ENCODE measurements around the gene TAP1.

Gene TAP1

DNA sequence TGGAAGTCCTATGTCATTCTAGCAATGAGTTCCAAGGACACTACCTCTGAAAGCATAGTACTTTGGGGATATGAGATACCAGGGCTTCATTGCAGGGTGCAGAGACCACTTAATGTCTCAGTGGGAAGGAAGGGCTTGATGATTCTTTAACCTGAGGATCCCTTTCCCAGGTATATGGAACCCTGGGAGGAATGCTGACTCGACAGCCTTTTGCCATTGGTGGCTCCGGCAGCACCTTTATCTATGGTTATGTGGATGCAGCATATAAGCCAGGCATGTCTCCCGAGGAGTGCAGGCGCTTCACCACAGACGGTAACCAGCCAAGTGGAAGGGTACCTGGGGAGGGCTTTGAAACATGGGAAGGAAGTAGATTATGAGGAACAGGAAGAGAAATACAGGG, 4.7 kb upstream of the TAP1 start:
- no peak for DNase-seq

DNA sequence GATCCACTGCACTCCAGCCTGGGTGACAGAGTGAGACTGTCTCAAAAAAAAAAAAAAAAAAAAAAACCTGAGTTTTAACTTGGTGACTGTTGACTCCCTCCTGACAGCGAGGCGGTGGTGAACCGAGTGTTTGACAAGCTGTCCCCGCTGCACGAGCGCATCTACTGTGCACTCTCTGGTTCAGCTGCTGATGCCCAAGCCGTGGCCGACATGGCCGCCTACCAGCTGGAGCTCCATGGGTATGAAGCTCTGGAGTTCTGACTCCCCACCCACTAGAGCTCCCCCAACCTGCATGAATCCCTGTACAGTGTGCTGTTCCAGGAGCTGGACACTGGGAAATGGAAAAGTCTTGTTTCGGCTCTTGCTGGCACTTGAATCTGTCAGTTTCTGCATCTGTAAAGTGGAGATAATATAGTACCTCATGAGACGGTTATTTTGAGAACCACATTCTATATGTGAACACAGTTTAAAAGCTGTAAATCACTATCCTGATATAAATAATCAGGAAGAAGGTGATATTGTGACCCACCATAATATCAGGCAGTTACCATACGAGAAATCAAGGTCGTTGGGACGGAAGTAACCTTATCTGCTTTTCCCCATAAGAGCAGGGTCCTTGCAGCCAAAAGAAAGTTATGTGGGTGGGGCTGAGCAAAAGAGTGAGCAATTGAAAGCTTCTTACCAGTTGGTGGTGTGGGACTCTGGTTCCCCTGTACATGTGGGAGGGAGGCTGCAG, 3.8 kb upstream of the TAP1 start:
- DNase-seq, result no peak

DNA sequence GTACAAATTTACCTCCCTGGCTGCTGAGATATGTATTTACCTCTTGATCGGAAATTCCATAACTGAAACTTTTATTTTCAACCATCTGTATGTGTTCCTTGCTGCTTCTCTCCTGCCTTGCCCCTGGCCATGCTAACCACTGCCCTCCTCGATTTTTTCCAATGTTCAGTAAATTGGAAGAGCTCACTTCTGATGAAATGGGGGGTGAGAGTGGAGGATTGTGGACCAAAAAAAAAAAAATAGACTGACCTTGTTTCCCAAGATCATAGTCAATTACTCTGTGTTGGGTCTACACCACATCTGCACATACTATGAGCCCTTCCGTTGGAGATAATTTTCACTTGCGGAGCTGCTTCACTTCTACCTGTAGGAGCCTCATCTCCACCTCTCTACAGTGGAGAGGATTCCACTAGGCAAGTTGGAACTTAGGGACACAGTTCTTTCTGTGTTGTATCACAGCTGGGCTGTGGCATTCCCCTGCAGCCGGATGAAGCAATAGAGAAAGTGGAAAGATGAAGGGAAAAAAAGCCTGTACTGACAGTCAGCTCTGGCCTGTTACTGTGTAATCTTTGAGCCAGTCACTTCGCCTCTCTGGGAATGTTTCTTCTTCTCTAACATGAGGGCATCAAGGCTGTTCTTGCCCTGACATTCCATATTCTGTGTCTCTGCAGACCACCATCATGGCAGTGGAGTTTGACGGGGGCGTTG, 2.1 kb upstream of the TAP1 start:
- no peak for DNase-seq

DNA sequence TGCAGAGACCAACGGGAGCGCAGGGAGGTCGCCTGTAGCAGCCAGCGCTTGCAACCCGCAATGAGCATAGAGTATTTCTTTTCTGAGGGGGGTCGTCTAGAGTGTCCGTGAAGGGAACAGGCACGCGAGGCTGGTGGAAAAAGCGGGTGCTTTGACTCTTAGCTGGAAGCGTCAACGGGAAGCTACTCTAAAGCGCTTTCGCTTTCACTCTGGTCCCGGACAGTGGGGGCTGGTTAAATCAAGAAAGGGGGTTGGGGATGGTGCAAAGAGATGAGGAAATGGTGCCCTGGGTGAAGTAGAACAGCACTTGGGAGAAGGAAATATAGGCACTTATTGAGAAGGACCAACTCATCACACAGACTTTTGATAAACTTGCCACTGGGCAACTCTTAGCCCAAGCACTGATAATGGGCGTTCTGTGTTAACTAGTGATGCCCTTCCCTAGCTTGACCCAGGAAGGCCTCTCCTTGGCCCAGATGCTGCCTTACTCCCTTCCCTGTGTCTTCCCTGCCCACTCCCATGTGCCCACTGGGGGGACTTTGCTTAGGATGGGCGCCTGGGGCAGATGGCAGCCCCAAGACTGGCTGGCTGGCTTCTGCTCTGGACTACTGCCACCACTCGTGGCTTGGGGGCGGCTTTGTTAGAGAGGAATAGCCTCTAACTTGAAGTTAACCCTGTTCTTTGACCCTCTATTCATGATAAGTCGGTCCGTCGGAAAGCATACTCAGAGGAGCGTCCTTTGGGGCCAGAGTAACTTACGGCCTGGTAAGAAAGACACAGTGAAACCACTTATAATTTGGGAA, 1.1 kb upstream of the TAP1 start:
- peak; percentile 42 for DNase-seq

DNA sequence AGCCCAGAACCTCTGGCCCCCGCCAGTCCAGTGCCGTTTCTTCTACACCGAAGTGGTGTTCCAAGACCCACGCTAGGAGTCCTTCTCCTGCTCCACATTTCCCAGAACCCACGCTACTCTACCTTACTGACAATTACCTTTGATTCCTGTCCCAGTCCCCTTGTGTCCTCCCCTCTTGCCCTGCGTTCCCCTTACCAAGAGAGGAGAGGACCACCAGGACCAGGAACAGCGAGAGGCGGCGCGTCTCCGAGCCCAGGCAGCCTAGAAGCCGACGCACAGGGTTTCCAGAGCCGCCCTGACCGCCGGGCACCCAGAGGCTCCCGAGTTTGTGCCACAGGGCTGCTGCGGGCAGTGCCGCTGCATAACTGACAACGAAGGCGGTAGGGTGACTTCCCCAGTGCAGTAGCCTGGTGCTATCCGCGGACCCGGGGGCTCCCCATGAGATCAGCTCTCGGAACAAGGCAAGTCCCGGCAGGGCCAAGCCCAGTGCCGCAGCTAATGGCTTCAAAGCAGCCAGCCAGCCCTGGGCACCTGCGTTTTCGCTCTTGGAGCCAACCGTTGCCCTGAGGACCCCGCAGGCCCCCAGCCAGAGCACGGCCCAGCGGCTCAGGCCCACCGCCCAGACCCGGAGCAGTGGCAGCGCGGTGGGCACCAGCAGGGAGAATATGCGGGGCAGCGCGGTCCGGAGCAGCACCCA, 512 bp downstream of the TAP1 start:
- peak; percentile 42 for DNase-seq

DNA sequence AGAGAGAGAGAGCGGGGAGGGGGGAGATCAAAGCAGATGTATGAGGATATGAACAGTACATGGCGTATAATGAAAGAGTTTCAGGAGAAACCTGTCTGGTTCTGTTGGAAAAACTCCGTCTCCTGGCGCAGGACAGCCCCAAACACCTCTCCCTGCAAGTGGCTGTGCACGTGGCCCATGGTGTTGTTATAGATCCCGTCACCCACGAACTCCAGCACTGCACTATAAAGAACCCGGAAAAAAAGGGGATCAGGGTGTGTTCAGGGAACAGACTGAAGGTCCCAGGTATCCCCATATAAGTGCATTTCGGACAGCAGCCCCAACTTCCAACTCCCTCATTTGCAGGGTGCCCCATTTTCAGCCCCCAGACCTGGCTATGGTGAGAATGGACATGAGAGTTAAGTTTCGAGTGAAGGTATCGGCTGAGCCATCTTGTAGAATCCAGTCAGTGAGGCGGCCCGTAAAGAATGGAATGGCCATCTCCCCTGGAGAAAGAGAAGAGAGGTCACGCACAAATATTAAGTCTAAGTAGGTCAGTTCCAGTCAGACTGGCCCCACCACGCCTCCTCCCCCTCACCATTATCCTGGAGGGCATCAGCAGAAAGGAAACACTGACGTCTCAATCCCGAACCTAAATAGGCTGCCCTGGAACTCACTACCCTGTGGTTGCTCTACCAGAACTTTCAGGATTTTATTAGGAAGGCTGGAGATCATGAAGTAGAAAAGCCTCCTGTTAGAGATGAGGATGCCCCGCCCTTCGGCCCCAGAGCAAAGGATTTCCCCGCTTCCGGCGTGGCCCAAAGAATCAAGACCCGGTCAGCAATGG, 1.3 kb downstream of the TAP1 start:
- DNase-seq, result no peak

DNA sequence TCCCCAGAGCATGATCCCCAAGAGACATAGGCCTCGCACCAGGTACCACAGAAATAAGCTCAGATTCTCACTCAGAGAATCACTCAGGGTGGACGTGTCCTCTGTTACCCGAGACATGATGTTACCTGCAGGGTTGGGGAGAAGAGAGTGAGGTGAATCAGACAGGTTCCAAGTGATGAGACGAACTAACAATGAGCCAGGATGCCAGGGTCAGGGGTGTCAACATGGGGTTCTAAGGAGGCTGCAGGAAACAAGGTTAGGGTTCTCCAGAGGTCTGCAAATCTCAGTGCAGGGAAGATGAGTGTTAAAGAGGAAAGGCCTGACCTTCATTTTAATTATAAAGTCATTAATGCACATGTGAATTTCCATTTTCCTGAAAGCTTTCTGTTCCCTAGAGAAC, 2.5 kb downstream of the TAP1 start:
- no peak for DNase-seq

DNA sequence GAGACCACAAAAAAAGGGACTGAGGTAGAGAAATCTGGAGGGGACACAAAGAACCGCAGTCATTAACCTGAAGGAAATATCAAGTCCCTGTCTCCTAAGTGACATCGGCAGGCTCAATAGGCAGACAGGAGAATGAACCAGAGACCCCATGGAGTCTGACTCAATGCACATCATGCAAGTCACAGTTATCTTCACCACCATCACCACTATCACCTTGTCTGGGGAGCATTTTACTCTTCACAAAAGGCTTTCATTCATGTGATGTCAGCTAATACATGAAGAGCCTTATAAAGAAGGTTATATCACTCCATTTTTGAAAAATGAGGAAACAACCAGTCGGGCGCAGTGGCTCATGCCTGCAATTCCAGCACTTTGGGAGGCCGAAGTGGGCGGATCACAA, 4.4 kb downstream of the TAP1 start:
- no peak for DNase-seq

DNA sequence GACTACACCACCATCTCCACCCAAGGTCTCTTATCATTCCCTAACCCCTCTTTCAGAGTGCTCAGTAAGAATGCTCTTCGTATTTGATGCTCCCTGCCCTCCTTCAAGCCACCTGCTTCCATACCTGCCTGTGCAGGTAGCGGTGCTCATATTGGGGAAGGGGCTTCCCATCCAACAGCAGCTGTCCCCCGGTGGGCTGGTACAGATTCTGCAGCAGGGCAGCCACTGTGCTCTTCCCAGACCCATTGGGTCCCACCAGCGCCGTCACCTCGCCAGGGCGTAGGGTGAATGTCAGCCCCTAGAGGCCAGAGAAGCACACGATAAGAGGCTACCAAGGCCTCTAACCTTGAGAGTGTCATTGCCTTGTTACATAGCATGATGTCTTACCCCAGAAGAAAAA, 5.7 kb downstream of the TAP1 start:
- DNase-seq, result no peak

DNA sequence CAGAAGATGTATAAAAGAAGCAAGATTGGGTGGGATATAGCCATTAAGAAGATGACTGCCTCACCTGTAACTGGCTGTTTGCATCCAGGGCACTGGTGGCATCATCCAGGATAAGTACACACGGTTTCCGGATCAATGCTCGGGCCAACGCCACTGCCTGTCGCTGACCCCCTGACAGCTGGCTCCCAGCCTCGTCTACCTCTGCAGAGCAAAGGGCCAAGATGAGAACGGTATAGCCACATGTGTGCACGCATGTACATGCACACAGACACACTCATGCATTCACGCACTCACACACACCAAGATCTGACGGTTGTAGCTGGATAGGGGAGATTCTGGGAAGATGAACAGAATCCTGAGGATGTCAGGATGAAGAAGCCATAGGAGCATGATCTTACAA, 6.5 kb downstream of the TAP1 start:
- no peak for DNase-seq

DNA sequence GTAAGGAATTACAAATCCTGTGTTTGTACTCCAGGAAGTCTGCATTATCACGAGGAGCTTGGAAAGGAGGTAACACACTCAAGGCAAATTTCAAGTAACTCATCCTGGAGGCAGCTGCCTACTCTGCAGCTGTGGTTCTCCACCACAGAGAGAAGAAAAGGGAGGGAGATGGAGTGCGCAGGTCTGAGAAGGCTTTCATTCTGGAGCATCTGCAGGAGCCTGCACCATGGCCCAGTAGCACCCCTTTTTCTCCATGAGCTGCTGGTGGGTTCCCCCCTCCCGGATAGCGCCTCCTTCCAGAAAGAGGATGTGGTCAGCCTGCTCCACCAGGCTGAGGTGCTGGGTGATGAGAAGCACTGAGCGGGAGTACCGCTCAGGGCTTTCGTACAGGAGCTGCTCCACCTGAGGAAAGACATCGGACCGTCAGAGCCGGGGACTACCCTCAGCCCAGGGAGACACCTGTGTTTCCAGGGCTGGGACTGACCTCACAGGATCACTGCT, 8.1 kb downstream of the TAP1 start:
- no peak for DNase-seq

DNA sequence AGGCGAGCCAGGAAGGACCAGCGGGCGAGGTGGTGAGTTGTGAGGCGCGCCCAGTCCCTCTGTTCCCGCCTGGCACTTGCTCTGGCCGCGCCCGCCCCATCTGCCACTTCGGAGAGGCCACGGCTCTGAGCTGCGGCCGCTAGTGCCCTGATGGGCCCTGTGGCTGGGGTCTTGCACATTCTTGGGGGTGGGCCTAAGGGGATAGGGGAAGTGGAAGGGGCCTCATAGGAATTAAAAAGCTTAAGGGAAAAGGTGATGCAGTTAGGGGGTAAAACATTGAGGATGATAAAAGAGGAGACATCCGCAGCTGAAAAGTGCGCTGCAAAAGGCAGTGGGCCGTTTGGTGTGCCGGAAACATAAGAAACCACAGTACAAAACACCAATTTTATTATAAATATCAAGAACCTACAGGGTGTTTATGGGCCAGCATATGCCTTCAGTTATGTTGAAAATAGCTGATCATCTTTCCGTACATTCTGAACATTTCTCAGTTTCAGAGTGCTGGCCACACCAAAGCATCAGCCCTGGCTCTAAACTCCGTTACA, 8.6 kb downstream of the TAP1 start:
- DNase-seq, result no peak

DNA sequence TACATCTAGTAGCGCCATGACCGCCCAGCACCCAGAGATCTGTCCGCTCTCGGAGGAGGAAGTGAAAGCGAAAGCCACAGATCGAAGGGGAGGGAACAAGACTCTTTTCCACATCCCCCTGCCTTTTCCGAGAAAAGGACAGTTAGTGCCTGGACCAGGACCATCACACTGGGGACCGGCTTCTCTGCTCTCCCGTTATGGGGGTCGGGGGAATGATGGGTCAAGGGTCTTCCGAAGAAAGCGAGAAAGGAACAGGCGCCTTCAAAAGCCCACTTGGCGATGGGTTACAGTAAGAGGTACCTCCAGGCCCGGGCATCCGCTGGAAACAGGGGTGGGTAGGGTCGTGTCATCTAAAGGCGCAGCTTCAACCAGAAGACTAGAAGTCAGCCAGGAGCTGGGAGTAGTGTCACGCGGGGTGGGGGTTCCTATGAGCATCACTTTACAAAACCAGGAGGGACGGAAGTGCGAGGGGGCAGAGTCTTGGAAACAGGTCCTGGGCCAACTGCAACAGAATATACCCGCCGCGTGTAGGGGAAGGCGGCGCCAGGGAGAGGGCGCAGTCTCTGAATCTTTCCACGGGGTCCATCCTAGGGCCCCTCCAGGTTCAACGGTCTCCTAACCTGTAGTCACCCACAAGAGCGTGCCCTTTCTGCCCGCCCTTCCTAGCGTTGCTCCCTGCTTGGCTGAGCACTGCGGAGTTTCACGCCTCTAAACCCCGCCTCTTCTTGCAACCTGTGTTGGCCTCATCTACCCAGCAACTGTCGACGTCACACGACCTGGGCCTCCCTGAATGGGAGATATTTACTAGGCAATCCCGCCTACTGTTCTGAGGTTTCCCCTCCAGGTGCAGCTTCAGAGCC, 9.3 kb downstream of the TAP1 start, which contains the start of gene PSMB8:
PSMB8 (minus strand) TSS at position 69 of the 860 bp plus-strand sequence; CDS start at position 18, 51 bp downstream.
- DNase-seq, result peak; percentile 87

DNA sequence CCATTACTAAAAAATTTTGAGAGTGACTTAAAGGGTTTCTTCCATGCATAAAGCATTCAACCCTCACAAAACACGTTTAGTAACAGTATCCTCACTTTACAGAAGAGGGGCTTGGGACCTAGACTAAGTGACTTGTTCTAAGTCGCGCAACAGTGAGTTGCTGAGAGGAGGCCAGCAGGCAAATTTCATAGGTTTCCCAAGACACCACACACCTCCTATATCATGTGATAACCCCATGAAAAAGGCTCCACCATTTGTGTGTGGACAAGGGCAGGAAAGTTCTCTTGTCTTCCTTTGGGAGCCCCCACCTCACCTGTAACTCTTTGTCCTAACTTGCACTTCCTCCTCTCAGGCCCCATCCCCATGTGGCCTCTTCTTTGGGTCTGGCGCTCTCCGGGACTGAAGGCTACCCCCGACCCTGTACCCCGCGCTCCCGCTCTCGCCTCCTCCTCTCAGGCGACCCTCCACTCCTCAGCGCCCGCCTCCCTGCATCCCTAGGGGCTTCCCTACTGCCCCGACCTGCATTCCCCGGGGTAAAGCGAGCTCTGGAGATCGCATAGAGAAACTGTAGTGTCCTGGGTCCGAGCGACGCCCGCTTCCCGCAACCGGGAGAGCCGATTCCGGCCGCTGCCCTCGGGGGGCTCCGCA, 10.0 kb downstream of the TAP1 start:
- DNase-seq, result no peak

DNA sequence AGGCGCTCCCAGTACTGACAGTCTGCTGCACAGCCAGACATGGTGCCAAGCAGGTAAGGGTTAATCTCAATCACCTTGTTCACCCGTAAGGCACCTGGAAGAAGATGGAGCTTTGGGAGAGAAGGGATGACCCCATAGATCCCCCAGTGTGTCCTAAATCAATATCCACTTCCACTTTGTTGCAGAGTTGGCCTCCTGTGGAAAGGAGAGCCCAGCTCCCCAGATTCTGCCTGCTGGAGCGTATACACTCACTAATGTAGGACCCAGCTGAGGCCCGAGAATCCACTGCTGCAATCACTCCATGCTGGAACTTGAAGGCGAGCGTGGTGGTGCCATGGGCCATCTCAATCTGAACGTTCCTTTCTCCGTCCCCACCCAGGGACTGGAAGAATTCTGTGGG, 10.8 kb downstream of the TAP1 start:
- DNase-seq, result no peak

DNA sequence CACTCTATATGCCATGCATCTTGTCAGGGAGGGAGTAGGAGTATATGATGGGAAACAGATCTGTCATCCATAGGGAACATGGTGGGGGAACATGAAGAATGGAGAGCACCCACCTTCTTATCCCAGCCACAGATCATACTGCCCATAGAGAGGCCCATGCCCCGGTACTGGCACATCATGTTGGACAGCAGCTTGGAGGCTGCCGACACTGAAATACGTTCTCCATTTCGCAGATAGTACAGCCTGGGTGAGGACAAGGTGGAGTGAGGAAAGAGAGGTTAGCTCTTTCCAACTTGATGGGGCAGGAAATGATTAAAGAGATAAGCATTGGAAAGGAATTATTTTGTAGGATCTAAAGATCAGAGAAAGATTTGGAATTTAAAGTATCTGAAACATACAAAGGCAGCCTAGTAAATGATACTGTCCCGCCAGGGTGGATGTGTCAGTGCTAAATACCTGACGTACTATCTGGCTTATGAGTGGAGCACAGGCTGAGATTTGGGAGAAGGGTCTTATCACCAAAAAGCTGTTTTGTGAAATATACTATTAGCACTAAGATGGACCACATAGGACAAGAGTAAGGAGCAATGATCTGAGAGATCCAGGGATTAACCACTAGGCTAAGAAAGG, 11.4 kb downstream of the TAP1 start:
- no peak for DNase-seq

DNA sequence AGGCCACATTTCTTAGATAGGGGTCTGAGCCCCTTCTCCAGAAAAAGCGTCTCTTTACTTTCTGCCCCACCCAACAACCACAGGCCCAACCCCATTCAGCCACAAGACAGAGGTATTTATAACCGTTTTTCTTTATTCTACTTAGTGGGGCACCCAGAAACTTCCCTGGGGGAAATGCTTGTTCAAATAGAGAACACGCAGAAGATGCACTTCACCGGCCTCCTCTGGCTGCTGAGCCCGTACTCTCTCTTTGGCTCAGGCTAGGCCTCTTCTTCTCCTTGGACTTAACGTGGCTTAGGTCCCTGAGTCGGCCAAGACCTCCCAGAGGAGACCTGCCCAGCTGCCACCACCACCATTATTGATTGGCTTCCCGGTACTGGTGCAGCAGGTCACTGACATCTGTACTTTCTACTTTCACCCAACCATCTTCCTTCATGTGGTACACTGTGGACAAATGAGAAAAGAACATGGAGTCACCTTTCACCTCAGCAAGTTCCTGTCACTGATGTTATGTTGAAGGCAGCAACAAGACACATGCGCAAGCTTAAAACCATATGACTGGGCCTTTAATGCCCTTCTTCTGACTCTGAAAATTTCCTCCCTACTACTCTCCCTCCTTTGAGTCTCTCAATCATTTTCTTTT, 12.8 kb downstream of the TAP1 start:
- no peak for DNase-seq

DNA sequence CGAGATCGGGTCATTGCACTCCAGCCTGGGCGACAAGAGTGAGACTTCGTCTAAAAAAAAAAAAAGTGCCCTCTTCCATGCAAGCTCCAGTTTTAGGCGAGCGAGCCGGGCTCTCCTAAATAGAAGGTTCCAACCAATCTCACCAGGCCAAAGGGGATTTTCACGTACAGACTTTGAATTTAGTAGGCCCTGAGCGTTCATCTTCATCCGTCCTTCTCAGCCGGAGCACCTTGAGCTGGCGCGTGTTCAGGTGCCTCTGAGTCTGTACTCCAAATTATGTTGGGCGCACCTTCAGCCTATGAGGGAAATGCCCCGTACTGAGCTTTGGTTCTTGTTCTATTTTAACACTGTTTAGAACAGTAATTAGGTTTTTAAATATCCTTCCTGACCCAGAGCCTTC, 14.1 kb downstream of the TAP1 start:
- no peak for DNase-seq
